ENCODE measurements around the gene ZSCAN31.
A peak's percentile ranks its signal among the peaks of the same experiment; 100 is the strongest.

The ZSCAN31 gene

GRCh38 chr6:28349344-28349891, 13.5 kb upstream of the ZSCAN31 start:
- no peak for TF ChIP-seq CTCF (conservative IDR thresholded peaks at IDR 0.05; ENCODE audit: low read depth)
- CTCF ChIA-PET: no interaction called here
- no peak for DNase-seq (ENCODE audit: low spot score)
- POLR2A ChIA-PET (ENCODE audit: low non-redundant PET): no interaction called here
- H3K27ac ChIP-seq: peak overlapping the region; percentile 84

- CTCF ChIA-PET: no interaction called here
- H3K27ac ChIP-seq: no peak overlapping the region
- no peak for DNase-seq (ENCODE audit: low spot score)
- POLR2A ChIA-PET (ENCODE audit: low non-redundant PET): no interaction called here
- TF ChIP-seq CTCF (conservative IDR thresholded peaks at IDR 0.05; ENCODE audit: low read depth): no peak
Measured at GRCh38 chr6:28347119-28347518, 11.2 kb upstream of the ZSCAN31 start.

GRCh38 chr6:28345201-28345600, 9.3 kb upstream of the ZSCAN31 start:
- no peak for TF ChIP-seq CTCF (conservative IDR thresholded peaks at IDR 0.05; ENCODE audit: low read depth)
- no peak for DNase-seq (ENCODE audit: low spot score)
- POLR2A ChIA-PET (ENCODE audit: low non-redundant PET): no interaction called here
- no peak overlapping the region for H3K27ac ChIP-seq
- CTCF ChIA-PET: no interaction called here

GRCh38 chr6:28343898-28344677, 8.1 kb upstream of the ZSCAN31 start:
- ChIA-PET POLR2A (ENCODE audit: low non-redundant PET) (no interaction called here), CTCF (no interaction called here)
- TF ChIP-seq CTCF (conservative IDR thresholded peaks at IDR 0.05; ENCODE audit: low read depth): no peak
- DNase-seq (ENCODE audit: low spot score): no peak
- no peak overlapping the region for H3K27ac ChIP-seq

GRCh38 chr6:28340310-28341095, 4.6 kb upstream of the ZSCAN31 start:
- H3K27ac ChIP-seq: no peak overlapping the region
- no peak for TF ChIP-seq CTCF (conservative IDR thresholded peaks at IDR 0.05; ENCODE audit: low read depth)
- CTCF ChIA-PET: no interaction called here
- POLR2A ChIA-PET (ENCODE audit: low non-redundant PET): no interaction called here
- no peak for DNase-seq (ENCODE audit: low spot score)

GRCh38 chr6:28337121-28337520, 1.2 kb upstream of the ZSCAN31 start:
- ChIA-PET CTCF (interaction anchor here (1.0 kb wide), 1 partner anchor 19 kb away, joined by 4 read pairs; no protein-coding TSS in a partner anchor), POLR2A (ENCODE audit: low non-redundant PET) (interaction anchor here (0.5 to 0.6 kb wide), 2 partner anchors 447 to 1313 kb away, joined by 3 to 15 read pairs; a partner anchor contains a TSS)
- no peak for TF ChIP-seq CTCF (conservative IDR thresholded peaks at IDR 0.05; ENCODE audit: low read depth)
- no peak overlapping the region for H3K27ac ChIP-seq
- DNase-seq (ENCODE audit: low spot score): no peak
